ENCODE results near the gene HSD11B2. TPM values are rescaled to one million over a fixed set of nuclear protein-coding genes. Genes with fewer than 3 reads are reported as not detected.

Gene HSD11B2
- total and polyA plus RNA-seq, 5 donors from 2014 or later = not detected

DNA sequence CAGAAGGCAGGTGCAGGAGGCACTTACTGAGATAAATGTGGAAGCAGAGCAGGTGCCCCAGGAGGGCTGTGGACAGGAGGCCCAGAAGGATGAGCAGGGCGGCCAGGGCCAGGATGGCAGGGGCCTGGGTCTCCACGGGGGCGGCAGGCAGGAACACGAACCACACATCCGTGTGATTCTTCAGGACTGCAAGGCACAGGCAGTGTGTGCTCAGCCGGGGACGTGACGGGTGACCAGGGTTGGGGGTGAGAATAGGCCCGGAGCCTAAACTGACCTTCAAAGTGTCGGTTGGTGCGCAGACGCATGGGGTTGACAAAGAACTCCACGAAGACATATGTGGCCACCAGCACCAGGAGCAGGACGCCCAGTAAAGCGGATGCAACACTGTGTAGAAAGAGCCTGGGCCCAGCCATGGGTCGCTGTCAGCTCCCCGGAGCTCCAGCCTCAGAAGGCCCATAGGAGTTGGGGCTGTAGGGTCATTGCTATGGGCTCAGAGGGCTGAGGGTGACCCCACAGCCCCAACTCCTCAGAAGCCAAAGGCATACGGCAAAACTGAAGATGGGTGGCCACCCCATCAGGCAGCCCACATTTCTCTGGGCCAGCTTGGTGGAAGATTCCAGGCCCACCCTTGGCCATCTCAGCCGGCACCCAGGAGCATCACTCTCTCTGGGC is 32.2 kb upstream of the HSD11B2 start:
- no peaks in the 10 kb centered on the region for H3K36me3 ChIP-seq (ENCODE audit: control insufficient read depth, insufficient read depth, low read length)
- ATAC-seq (ENCODE audit: low read depth in 2 of 2) = no peak
- H3K9me3 ChIP-seq (ENCODE audit: control insufficient read depth in 2 of 2, low read length in 2 of 2) = no peaks in the 10 kb centered on the region
- H3K36me3 Mint-ChIP-seq = no peaks in the 10 kb centered on the region
- peaks cover 0 to 12% (median 3%) of the 10 kb centered on the region in 4 donors for H3K4me1 Mint-ChIP-seq
- no peak overlapping the region for H3K27ac Mint-ChIP-seq
- peaks cover 13% of the 10 kb centered on the region for H3K4me1 ChIP-seq (ENCODE audit: control insufficient read depth, insufficient read depth, low read length, poor library complexity, severe bottlenecking)
- no peak overlapping the region for H3K4me3 ChIP-seq (ENCODE audit: low read depth, low read length)
- no peaks in the 10 kb centered on the region for H3K9me3 Mint-ChIP-seq
- peaks cover 36% of the 10 kb centered on the region for H3K27me3 Mint-ChIP-seq
- H3K27me3 ChIP-seq (ENCODE audit: control insufficient read depth, insufficient read depth, low read length) = no peaks in the 10 kb centered on the region
- H3K4me3 Mint-ChIP-seq = no peak overlapping the region
- no peak overlapping the region for H3K27ac ChIP-seq (ENCODE audit: insufficient read depth, low read length, poor library complexity, severe bottlenecking)
- DNase-seq = no peak

DNA sequence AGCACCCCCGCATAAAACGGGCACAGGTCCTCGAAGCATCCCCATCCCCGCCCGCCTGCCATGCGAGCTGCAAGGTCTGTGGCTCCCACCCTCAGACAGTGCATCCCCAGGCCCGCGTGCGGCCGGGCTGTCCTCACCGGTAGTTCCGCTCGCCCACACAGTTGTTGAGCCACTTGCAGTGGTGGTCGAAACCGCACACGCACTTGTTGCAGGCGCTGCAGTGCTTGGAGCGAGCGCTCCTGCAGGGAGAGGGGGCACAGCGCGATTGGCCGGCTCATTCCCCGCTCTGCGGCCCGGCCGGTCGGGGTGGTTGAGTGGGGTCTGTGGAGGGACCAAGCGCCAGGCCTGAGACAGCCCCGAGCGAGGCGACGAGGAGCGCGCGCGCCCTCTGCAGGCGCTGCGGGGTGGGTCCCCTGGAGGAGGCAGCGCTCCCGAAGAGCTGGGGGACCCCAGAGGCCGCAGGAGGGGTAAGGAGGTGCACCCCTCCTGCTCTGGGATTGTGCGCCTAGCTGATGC is 31.6 kb upstream of the HSD11B2 start:
- no peak overlapping the region for H3K27ac ChIP-seq (ENCODE audit: insufficient read depth, low read length, poor library complexity, severe bottlenecking)
- no peaks in the 10 kb centered on the region for H3K27me3 ChIP-seq (ENCODE audit: control insufficient read depth, insufficient read depth, low read length)
- no peak overlapping the region for H3K4me3 ChIP-seq (ENCODE audit: low read depth, low read length)
- Mint-ChIP-seq H3K36me3 (no peaks in the 10 kb centered on the region), H3K4me3 (no peak overlapping the region), H3K9me3 (no peaks in the 10 kb centered on the region), H3K27me3 (peaks cover 33% of the 10 kb centered on the region), H3K4me1 (peaks cover 0 to 6% (median under 1%) of the 10 kb centered on the region in 4 donors), H3K27ac (no peak overlapping the region)
- H3K9me3 ChIP-seq (ENCODE audit: control insufficient read depth in 2 of 2, low read length in 2 of 2) = no peaks in the 10 kb centered on the region
- peak in 1 of 2 donors; percentile 53 for ATAC-seq (ENCODE audit: low read depth in 2 of 2)
- DNase-seq = peak in 2 of 3 donors; percentile 23 to 25
- H3K4me1 ChIP-seq (ENCODE audit: control insufficient read depth, insufficient read depth, low read length, poor library complexity, severe bottlenecking) = peaks cover 7% of the 10 kb centered on the region
- H3K36me3 ChIP-seq (ENCODE audit: control insufficient read depth, insufficient read depth, low read length) = no peaks in the 10 kb centered on the region

DNA sequence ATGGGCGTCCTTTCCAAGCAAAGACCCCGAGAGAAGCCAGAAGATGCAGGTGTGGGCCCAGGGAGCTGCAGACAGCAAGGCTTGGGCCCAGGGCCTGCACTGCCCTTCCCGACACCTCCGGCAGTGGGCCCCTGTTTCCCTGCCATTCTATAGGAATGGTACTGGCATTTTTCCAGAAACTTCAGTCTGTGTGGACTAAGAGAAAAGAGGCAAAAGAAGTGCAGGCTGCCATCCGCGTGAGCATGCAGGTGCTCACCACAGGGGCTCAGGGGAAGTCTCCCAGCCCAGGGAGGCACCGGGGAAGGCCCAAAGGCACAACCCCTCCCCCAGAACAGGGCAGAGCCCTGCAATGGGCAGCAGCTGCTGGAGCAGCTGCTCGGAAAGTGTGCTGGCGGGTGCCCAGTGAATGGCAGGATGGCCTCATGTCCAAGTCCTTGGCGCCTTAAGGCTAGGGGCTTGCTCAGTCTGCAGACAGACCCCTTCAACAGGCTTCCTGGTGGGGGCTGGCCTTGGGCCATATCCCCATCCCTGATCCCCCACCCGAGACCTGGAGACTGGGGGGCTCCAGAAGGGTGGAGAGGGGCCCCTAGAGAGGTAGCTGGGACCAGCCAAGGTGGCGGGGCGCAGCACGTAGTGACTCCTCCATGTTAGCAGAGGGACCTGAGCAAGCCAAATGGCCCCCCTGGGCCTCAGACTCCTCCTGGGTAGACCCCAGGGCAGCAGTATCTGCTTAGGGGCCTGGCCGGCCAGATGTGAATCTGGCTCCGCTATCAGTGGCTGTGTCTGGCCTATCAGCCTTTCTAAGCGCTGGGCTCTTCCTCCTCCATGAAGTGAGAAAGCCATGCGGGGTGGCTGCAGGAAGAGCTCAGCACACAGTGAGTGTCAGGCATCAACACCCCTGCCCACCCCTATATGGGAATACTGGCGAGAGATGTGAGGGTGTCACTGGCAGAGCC is 30.9 kb upstream of the HSD11B2 start:
- H3K27ac Mint-ChIP-seq = no peak overlapping the region
- H3K27me3 Mint-ChIP-seq = peaks cover 32% of the 10 kb centered on the region
- Histone ChIP-seq H3K4me1 (ENCODE audit: control insufficient read depth, insufficient read depth, low read length, poor library complexity, severe bottlenecking) (no peaks in the 10 kb centered on the region), H3K36me3 (ENCODE audit: control insufficient read depth, insufficient read depth, low read length) (no peaks in the 10 kb centered on the region), H3K27me3 (ENCODE audit: control insufficient read depth, insufficient read depth, low read length) (no peaks in the 10 kb centered on the region), H3K4me3 (ENCODE audit: low read depth, low read length) (no peak overlapping the region), H3K27ac (ENCODE audit: insufficient read depth, low read length, poor library complexity, severe bottlenecking) (no peak overlapping the region), H3K9me3 (ENCODE audit: control insufficient read depth in 2 of 2, low read length in 2 of 2) (no peaks in the 10 kb centered on the region)
- no peak overlapping the region for H3K4me3 Mint-ChIP-seq
- H3K4me1 Mint-ChIP-seq = peaks cover 0 to 6% (median 0%) of the 10 kb centered on the region in 4 donors
- H3K36me3 Mint-ChIP-seq = no peaks in the 10 kb centered on the region
- H3K9me3 Mint-ChIP-seq = no peaks in the 10 kb centered on the region
- ATAC-seq (ENCODE audit: low read depth in 2 of 2) = no peak
- no peak for DNase-seq

GRCh38 chr16:67400901-67401300 is 30.0 kb upstream of the HSD11B2 start:
- no peak overlapping the region for H3K27ac Mint-ChIP-seq
- no peak for ATAC-seq (ENCODE audit: low read depth in 2 of 2)
- H3K4me1 ChIP-seq (ENCODE audit: control insufficient read depth, insufficient read depth, low read length, poor library complexity, severe bottlenecking) = no peaks in the 10 kb centered on the region
- H3K4me3 Mint-ChIP-seq = no peak overlapping the region
- H3K9me3 Mint-ChIP-seq = no peaks in the 10 kb centered on the region
- H3K4me1 Mint-ChIP-seq = peaks cover 0 to 2% (median 0%) of the 10 kb centered on the region in 4 donors
- H3K9me3 ChIP-seq (ENCODE audit: control insufficient read depth in 2 of 2, low read length in 2 of 2) = no peaks in the 10 kb centered on the region
- H3K4me3 ChIP-seq (ENCODE audit: low read depth, low read length) = no peak overlapping the region
- no peak for DNase-seq
- no peaks in the 10 kb centered on the region for H3K36me3 Mint-ChIP-seq
- H3K27me3 ChIP-seq (ENCODE audit: control insufficient read depth, insufficient read depth, low read length) = no peaks in the 10 kb centered on the region
- no peak overlapping the region for H3K27ac ChIP-seq (ENCODE audit: insufficient read depth, low read length, poor library complexity, severe bottlenecking)
- no peaks in the 10 kb centered on the region for H3K36me3 ChIP-seq (ENCODE audit: control insufficient read depth, insufficient read depth, low read length)
- H3K27me3 Mint-ChIP-seq = peaks cover 26% of the 10 kb centered on the region

DNA sequence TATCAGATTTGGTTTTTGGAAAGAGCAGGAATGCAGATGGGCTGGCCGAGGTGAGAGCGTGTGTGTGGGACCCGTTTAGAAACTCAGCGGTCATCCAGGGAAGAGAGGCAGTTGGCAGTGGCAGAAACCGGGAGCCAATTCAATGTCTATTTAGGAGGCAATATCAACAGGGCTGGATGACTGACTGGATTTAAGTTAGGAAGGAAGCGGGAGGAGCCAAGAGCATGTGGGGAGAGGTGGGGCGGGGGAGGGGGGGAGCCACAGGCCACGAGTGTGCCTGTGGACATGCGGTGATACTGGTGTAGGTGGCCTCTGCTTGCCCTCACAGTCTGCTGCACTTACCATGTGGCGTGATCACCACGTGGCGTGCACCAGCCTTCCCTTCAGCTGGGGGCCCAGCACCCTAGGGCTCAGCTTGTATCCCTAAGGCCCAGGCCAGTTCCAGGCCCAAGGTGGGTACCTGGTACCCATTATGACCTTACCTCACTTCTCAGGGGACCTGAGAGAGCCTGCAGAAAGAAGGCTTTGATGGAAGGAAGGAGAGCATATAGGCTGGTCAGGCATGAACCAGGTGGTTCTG is 26.9 kb upstream of the HSD11B2 start:
- Histone ChIP-seq H3K36me3 (ENCODE audit: control insufficient read depth, insufficient read depth, low read length) (no peaks in the 10 kb centered on the region), H3K27me3 (ENCODE audit: control insufficient read depth, insufficient read depth, low read length) (no peaks in the 10 kb centered on the region), H3K27ac (ENCODE audit: insufficient read depth, low read length, poor library complexity, severe bottlenecking) (no peak overlapping the region), H3K9me3 (ENCODE audit: control insufficient read depth in 2 of 2, low read length in 2 of 2) (no peaks in the 10 kb centered on the region), H3K4me3 (ENCODE audit: low read depth, low read length) (no peak overlapping the region), H3K4me1 (ENCODE audit: control insufficient read depth, insufficient read depth, low read length, poor library complexity, severe bottlenecking) (no peaks in the 10 kb centered on the region)
- Mint-ChIP-seq H3K4me3 (no peak overlapping the region), H3K27me3 (peaks cover 14% of the 10 kb centered on the region), H3K4me1 (no peaks in the 10 kb centered on the region), H3K36me3 (no peaks in the 10 kb centered on the region), H3K9me3 (no peaks in the 10 kb centered on the region), H3K27ac (peak overlapping the region in 1 of 3 donors; percentile 44)
- no peak for DNase-seq
- no peak for ATAC-seq (ENCODE audit: low read depth in 2 of 2)

- H3K36me3 Mint-ChIP-seq = no peaks in the 10 kb centered on the region
- ATAC-seq (ENCODE audit: low read depth in 2 of 2) (no peak), DNase-seq (no peak)
- peaks cover 14% of the 10 kb centered on the region for H3K27me3 Mint-ChIP-seq
- no peak overlapping the region for H3K27ac ChIP-seq (ENCODE audit: insufficient read depth, low read length, poor library complexity, severe bottlenecking)
- no peak overlapping the region for H3K4me3 Mint-ChIP-seq
- no peaks in the 10 kb centered on the region for H3K9me3 ChIP-seq (ENCODE audit: control insufficient read depth in 2 of 2, low read length in 2 of 2)
- no peak overlapping the region for H3K27ac Mint-ChIP-seq
- no peaks in the 10 kb centered on the region for H3K36me3 ChIP-seq (ENCODE audit: control insufficient read depth, insufficient read depth, low read length)
- H3K4me3 ChIP-seq (ENCODE audit: low read depth, low read length) = no peak overlapping the region
- no peaks in the 10 kb centered on the region for H3K4me1 Mint-ChIP-seq
- no peaks in the 10 kb centered on the region for H3K9me3 Mint-ChIP-seq
- H3K4me1 ChIP-seq (ENCODE audit: control insufficient read depth, insufficient read depth, low read length, poor library complexity, severe bottlenecking) = no peaks in the 10 kb centered on the region
- H3K27me3 ChIP-seq (ENCODE audit: control insufficient read depth, insufficient read depth, low read length) = no peaks in the 10 kb centered on the region
These were observed 26.1 kb upstream of the HSD11B2 start for GRCh38 chr16:67404740-67405226.

- Histone ChIP-seq H3K36me3 (ENCODE audit: control insufficient read depth, insufficient read depth, low read length) (no peaks in the 10 kb centered on the region), H3K4me3 (ENCODE audit: low read depth, low read length) (no peak overlapping the region), H3K4me1 (ENCODE audit: control insufficient read depth, insufficient read depth, low read length, poor library complexity, severe bottlenecking) (no peaks in the 10 kb centered on the region), H3K9me3 (ENCODE audit: control insufficient read depth in 2 of 2, low read length in 2 of 2) (no peaks in the 10 kb centered on the region), H3K27ac (ENCODE audit: insufficient read depth, low read length, poor library complexity, severe bottlenecking) (no peak overlapping the region), H3K27me3 (ENCODE audit: control insufficient read depth, insufficient read depth, low read length) (no peaks in the 10 kb centered on the region)
- DNase-seq (no peak), ATAC-seq (ENCODE audit: low read depth in 2 of 2) (no peak)
- Mint-ChIP-seq H3K4me3 (no peak overlapping the region), H3K4me1 (no peaks in the 10 kb centered on the region), H3K27me3 (peaks cover 14% of the 10 kb centered on the region), H3K27ac (no peak overlapping the region), H3K36me3 (no peaks in the 10 kb centered on the region), H3K9me3 (peaks cover 0 to 3% (median 0%) of the 10 kb centered on the region in 7 donors)
These were observed 25.6 kb upstream of the HSD11B2 start for GRCh38 chr16:67405336-67405735.
